CD8-positive, alpha-beta memory T cell (primary cell): ENCODE data around the gene GC. TPM values are rescaled to one million over a fixed set of nuclear protein-coding genes. Genes with fewer than 3 reads are reported as not detected.

Source experiments
- CTCF ChIA-PET: fragments of 350-600 bp; sonication (Branson Sonifier 250); formaldehyde crosslinking; loops from one replicate; lab custom pipeline; 2021; ENCODE audit warnings: antibody characterized with exemption; lab: Charles Lee
- POLR2A ChIA-PET: fragments of 350-600 bp; sonication (Branson Sonifier 250); formaldehyde crosslinking; loops from one replicate; lab custom pipeline; 2021; ENCODE audit warnings: antibody characterized with exemption; lab: Charles Lee
- DNase-seq, 5 donors: peaks; one replicate each; pipeline versions ENCODE4 v3.0.0 to v3.0.0-alpha.2; 2020 to 2022; ENCODE audit warnings: mixed read lengths in 1 of 5
- H3K27ac ChIP-seq: one replicate; pipeline ENCODE4 v1.7.0; 2013; ENCODE audit warnings: low read depth, mild to moderate bottlenecking, low read length, moderate library complexity
- H3K27me3 ChIP-seq: 2 replicates; pipeline ENCODE4 v1.7.0; 2013; ENCODE audit warnings: low read length, mild to moderate bottlenecking; ENCODE audit not compliant: insufficient read depth, poor library complexity, severe bottlenecking
- H3K36me3 ChIP-seq: 2 replicates; pipeline ENCODE4 v1.7.0; 2013; ENCODE audit warnings: mild to moderate bottlenecking, low read length, moderate library complexity; ENCODE audit not compliant: insufficient read depth
- H3K4me1 ChIP-seq: 2 replicates; pipeline ENCODE4 v1.7.0; 2013; ENCODE audit warnings: mild to moderate bottlenecking, low read length, moderate library complexity; ENCODE audit not compliant: insufficient read depth
- H3K4me3 ChIP-seq: 2 replicates; pipeline ENCODE4 v1.7.0; 2013; ENCODE audit warnings: mild to moderate bottlenecking, low read length
- H3K9me3 ChIP-seq: 2 replicates; pipeline ENCODE4 v1.7.0; 2013; ENCODE audit warnings: mild to moderate bottlenecking, low read length
- H3K27ac Mint-ChIP-seq, 8 donors: one replicate each; pipeline ENCODE4 v1.8.0; 2020 to 2021; ENCODE audit warnings: mixed read lengths in 8 of 8, mild to moderate bottlenecking in 6 of 8, inconsistent platforms in 3 of 8, moderate library complexity in 3 of 8
- H3K27me3 Mint-ChIP-seq, 2 donors: one replicate each; pipeline ENCODE4 v1.8.0; 2020 to 2021; ENCODE audit warnings: mixed read lengths in 2 of 2, mild to moderate bottlenecking in 1 of 2, moderate library complexity in 1 of 2
- H3K36me3 Mint-ChIP-seq, 3 donors: one replicate each; pipeline ENCODE4 v1.8.0; 2020 to 2021; ENCODE audit warnings: mixed read lengths in 3 of 3, inconsistent platforms in 1 of 3, mild to moderate bottlenecking in 1 of 3
- H3K4me1 Mint-ChIP-seq, 3 donors: one replicate each; pipeline ENCODE4 v1.8.0; 2020 to 2021; ENCODE audit warnings: mixed read lengths in 3 of 3, inconsistent platforms in 1 of 3, mild to moderate bottlenecking in 1 of 3
- H3K4me3 Mint-ChIP-seq, 7 donors: one replicate each; pipeline ENCODE4 v1.8.0; 2020 to 2021; ENCODE audit warnings: mixed read lengths in 7 of 7, mild to moderate bottlenecking in 6 of 7, moderate library complexity in 4 of 7, inconsistent platforms in 2 of 7
- H3K9me3 Mint-ChIP-seq, 5 donors: one replicate each; pipeline ENCODE4 v1.8.0; 2020 to 2022; ENCODE audit warnings: mixed read lengths in 5 of 5, mild to moderate bottlenecking in 3 of 5, moderate library complexity in 2 of 5, inconsistent platforms in 1 of 5
- polyA plus RNA-seq: library from polyadenylated mRNA; unstranded; fragments of 300-500 nt; fragmentation: Illumina TruSeq; gene quantifications from one replicate; pipeline ENCODE4 v1.2.3, GENCODE V29; 2021
- total RNA-seq, 2 experiments: library from RNA; stranded (reverse); gene quantifications; one replicate each; pipeline ENCODE4 v1.2.3, GENCODE V29; 2021

GC gene, protein sequence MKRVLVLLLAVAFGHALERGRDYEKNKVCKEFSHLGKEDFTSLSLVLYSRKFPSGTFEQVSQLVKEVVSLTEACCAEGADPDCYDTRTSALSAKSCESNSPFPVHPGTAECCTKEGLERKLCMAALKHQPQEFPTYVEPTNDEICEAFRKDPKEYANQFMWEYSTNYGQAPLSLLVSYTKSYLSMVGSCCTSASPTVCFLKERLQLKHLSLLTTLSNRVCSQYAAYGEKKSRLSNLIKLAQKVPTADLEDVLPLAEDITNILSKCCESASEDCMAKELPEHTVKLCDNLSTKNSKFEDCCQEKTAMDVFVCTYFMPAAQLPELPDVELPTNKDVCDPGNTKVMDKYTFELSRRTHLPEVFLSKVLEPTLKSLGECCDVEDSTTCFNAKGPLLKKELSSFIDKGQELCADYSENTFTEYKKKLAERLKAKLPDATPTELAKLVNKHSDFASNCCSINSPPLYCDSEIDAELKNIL
- total RNA-seq (not detected), polyA plus RNA-seq (not detected)

GRCh38 chr4:71783972-71784371 lies at the start of gene GC:
TSS of gene GC (minus strand) at chr4:71784079. CDS start at chr4:71784018, 61 bp downstream.
- ChIA-PET POLR2A (no interaction called here), CTCF (no interaction called here)
- H3K27me3 Mint-ChIP-seq: no peaks in the 10 kb centered on the region

DNA sequence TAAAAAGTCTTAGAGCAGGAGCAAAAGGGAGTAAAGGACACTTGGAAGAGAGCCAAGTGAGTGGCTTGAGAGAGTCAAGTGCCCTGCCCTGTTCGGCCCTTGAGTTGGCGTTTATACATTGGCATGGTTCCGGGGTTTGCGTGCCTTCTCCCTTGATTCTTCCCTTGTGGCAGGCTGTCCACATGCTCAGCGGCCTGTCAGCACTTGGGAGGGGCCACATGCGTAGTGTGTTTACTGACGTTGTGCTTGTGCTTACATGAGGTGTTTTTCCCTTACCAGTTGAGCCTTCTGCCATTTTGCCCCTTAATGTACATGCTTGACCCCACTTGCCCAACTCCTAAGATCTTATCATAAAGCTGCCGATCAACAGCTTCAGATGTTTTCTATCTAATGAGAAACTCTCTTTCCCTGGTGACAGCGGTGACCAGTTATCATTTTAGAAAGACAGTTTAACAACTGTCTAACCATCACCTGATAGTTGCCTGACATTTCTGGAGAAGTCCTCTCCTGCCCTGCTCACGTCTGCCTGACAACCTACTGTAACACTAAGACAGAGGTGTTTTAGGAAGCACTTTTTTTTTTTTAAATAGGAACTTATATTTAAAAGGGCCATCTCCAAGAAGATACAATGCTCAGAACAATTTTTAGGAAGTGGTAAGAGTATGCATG lies 49.5 kb upstream of the GC start:
- H3K36me3 Mint-ChIP-seq: no peaks in the 10 kb centered on the region
- no peaks in the 10 kb centered on the region for H3K4me1 Mint-ChIP-seq
- CTCF ChIA-PET: no interaction called here
- H3K27ac ChIP-seq: no peak overlapping the region
- no peak overlapping the region for H3K4me3 ChIP-seq
- H3K4me3 Mint-ChIP-seq: no peak overlapping the region
- DNase-seq: no peak
- H3K36me3 ChIP-seq: no peaks in the 10 kb centered on the region
- H3K4me1 ChIP-seq: no peaks in the 10 kb centered on the region
- H3K27me3 ChIP-seq: no peaks in the 10 kb centered on the region
- peaks cover 0 to 7% (median 0%) of the 10 kb centered on the region in 5 donors for H3K9me3 Mint-ChIP-seq
- no peaks in the 10 kb centered on the region for H3K27me3 Mint-ChIP-seq
- no peaks in the 10 kb centered on the region for H3K9me3 ChIP-seq
- H3K27ac Mint-ChIP-seq: no peak overlapping the region
- POLR2A ChIA-PET: no interaction called here

More at GRCh38 chr4:71783972-71784371, at the start of gene GC:
- Mint-ChIP-seq H3K27ac (no peak within 1 kb of the TSS), H3K36me3 (no peaks in the 10 kb centered on the region), H3K4me1 (no peaks in the 10 kb centered on the region), H3K4me3 (no peak within 1 kb of the TSS), H3K9me3 (peaks cover 0 to 3% (median 0%) of the 10 kb centered on the region in 5 donors)
- Histone ChIP-seq H3K27ac (no peak within 1 kb of the TSS), H3K36me3 (no peaks in the 10 kb centered on the region), H3K4me3 (no peak within 1 kb of the TSS), H3K27me3 (no peaks in the 10 kb centered on the region), H3K4me1 (no peaks in the 10 kb centered on the region), H3K9me3 (no peaks in the 10 kb centered on the region)
- DNase-seq: no peak

DNA sequence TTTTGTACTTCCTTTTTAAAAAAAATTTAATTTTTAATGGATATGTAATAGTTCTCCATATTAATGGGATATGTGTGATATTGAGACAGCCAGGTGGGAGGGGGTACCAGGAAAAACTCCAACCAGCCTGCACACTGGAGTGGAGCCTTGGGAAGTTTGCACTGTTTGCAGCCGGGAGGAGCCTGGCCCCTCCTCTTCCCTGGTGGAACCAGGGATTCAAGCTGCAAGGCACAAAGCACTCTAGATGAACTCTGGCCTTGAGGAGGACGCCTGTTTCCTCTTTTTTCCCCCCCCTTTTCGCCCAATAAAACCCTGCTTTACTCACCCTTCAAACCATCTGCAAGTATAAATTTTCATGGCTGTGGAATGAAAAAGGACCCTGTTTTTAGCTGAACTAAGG lies 48.2 kb upstream of the GC start:
- H3K4me1 ChIP-seq: no peaks in the 10 kb centered on the region
- H3K27me3 ChIP-seq: no peaks in the 10 kb centered on the region
- Mint-ChIP-seq H3K36me3 (no peaks in the 10 kb centered on the region), H3K9me3 (peaks cover 0 to 2% (median 0%) of the 10 kb centered on the region in 5 donors), H3K4me1 (no peaks in the 10 kb centered on the region), H3K27ac (no peak overlapping the region), H3K4me3 (no peak overlapping the region), H3K27me3 (no peaks in the 10 kb centered on the region)
- CTCF ChIA-PET: no interaction called here
- no peak overlapping the region for H3K4me3 ChIP-seq
- no peak for DNase-seq
- H3K9me3 ChIP-seq: no peaks in the 10 kb centered on the region
- no peak overlapping the region for H3K27ac ChIP-seq
- no peaks in the 10 kb centered on the region for H3K36me3 ChIP-seq
- POLR2A ChIA-PET: no interaction called here

DNA sequence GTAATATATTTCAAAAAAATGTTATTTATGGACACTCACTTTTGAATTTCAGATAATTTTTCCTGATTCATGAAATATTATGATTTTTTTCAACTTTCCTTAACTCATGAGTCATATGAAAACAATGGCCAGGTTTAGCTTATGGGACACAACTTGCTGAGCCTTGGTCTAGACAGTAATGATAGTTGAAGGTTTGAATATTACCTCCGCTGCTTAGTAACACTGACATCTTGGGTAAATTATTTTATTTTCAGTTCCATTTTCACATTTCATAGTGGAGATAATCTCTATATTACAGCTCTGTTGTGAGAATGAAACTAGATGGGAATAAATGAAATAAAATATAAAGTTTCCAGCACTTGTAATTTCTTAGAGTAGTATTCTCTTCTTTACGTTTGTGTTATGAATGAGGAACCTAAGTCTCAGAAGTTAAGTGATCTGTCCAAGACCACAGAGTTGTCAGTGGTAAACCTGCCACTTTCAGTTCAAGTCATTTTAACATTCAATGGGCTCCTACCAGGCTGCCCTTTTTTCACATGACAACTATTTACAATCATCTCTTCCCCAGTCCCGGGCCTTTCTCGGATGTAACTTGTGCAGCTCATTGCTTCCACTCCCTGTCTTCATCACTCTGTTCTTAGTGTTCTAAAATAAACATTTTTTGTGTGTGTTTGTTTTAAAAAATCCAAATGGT lies 46.8 kb upstream of the GC start:
- no peaks in the 10 kb centered on the region for H3K4me1 ChIP-seq
- no peak overlapping the region for H3K4me3 Mint-ChIP-seq
- no peak overlapping the region for H3K4me3 ChIP-seq
- H3K9me3 ChIP-seq: no peaks in the 10 kb centered on the region
- H3K4me1 Mint-ChIP-seq: no peaks in the 10 kb centered on the region
- H3K36me3 Mint-ChIP-seq: no peaks in the 10 kb centered on the region
- no peaks in the 10 kb centered on the region for H3K36me3 ChIP-seq
- H3K27me3 ChIP-seq: no peaks in the 10 kb centered on the region
- H3K9me3 Mint-ChIP-seq: peaks cover 0 to 2% (median 0%) of the 10 kb centered on the region in 5 donors
- no peak for DNase-seq
- no peak overlapping the region for H3K27ac ChIP-seq
- ChIA-PET CTCF (no interaction called here), POLR2A (no interaction called here)
- no peak overlapping the region for H3K27ac Mint-ChIP-seq
- no peaks in the 10 kb centered on the region for H3K27me3 Mint-ChIP-seq

- no peaks in the 10 kb centered on the region for H3K36me3 ChIP-seq
- H3K4me1 ChIP-seq: no peaks in the 10 kb centered on the region
- CTCF ChIA-PET: interaction anchor here (1.3 kb wide), 1 partner anchor 10 kb away, joined by 3 read pairs; no protein-coding TSS in a partner anchor
- POLR2A ChIA-PET: no interaction called here
- H3K27ac ChIP-seq: no peak overlapping the region
- Mint-ChIP-seq H3K36me3 (no peaks in the 10 kb centered on the region), H3K27me3 (no peaks in the 10 kb centered on the region), H3K4me1 (no peaks in the 10 kb centered on the region), H3K4me3 (no peak overlapping the region), H3K9me3 (no peaks in the 10 kb centered on the region), H3K27ac (no peak overlapping the region)
- H3K4me3 ChIP-seq: no peak overlapping the region
- no peak for DNase-seq
- H3K27me3 ChIP-seq: no peaks in the 10 kb centered on the region
- no peaks in the 10 kb centered on the region for H3K9me3 ChIP-seq
Measured at GRCh38 chr4:71828470-71828869, 44.6 kb upstream of the GC start.

- Histone ChIP-seq H3K9me3 (no peaks in the 10 kb centered on the region), H3K27ac (no peak overlapping the region), H3K27me3 (no peaks in the 10 kb centered on the region), H3K36me3 (no peaks in the 10 kb centered on the region), H3K4me3 (no peak overlapping the region), H3K4me1 (no peaks in the 10 kb centered on the region)
- Mint-ChIP-seq H3K4me1 (no peaks in the 10 kb centered on the region), H3K4me3 (no peak overlapping the region), H3K9me3 (no peaks in the 10 kb centered on the region), H3K27ac (no peak overlapping the region), H3K27me3 (no peaks in the 10 kb centered on the region), H3K36me3 (no peaks in the 10 kb centered on the region)
- DNase-seq: no peak
- CTCF ChIA-PET: no interaction called here
- POLR2A ChIA-PET: no interaction called here
Measured at GRCh38 chr4:71827826-71828225, 43.9 kb upstream of the GC start.

GRCh38 chr4:71816676-71817303 lies 32.9 kb upstream of the GC start:
- H3K9me3 Mint-ChIP-seq: peaks cover 0 to 2% (median 0%) of the 10 kb centered on the region in 5 donors
- Histone ChIP-seq H3K4me3 (no peak overlapping the region), H3K27me3 (no peaks in the 10 kb centered on the region), H3K9me3 (no peaks in the 10 kb centered on the region), H3K36me3 (no peaks in the 10 kb centered on the region), H3K4me1 (no peaks in the 10 kb centered on the region), H3K27ac (no peak overlapping the region)
- H3K27me3 Mint-ChIP-seq: peaks cover 0 to 3% of the 10 kb centered on the region in 2 donors
- CTCF ChIA-PET: no interaction called here
- no peaks in the 10 kb centered on the region for H3K4me1 Mint-ChIP-seq
- no peak for DNase-seq
- H3K36me3 Mint-ChIP-seq: no peaks in the 10 kb centered on the region
- no peak overlapping the region for H3K27ac Mint-ChIP-seq
- POLR2A ChIA-PET: no interaction called here
- H3K4me3 Mint-ChIP-seq: no peak overlapping the region
